Measurements from ENCODE around the gene DENND4A.
"Not testable (repeated sequence)": the region's sequence is repeated elsewhere in the genome, so short reads cannot be mapped to it uniquely, and the experiment has no call there.

Gene DENND4A

DNA sequence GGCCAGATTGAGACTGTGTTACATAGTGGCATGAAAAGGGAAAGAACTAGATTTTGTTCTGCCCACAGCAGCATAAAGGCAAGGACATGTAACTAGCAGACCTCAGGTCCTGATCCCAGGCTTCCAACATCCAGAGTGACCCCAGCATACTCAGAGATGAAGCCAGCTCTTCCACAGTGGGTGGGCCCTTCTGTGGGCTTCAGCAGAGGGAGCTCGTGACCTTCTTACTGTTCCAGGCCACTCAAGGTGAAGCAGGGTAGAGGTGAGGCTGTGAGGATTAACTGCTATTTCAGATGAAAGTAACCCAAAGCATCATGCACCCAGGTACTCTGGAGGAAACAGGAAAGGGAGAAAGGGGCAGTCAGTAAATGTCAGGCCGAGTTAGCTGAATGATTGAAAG lies 171.3 kb downstream of the DENND4A start:
- POLR2A ChIA-PET = interaction anchor here (3.4 kb wide), 1 partner anchor 9 kb away, joined by 26 read pairs; the partner anchor contains the start of gene INTS14
- CTCF ChIA-PET = interaction anchor here (1.1 to 1.4 kb wide), 2 partner anchors 17 to 236 kb away, joined by 3 to 4 read pairs; no protein-coding TSS in a partner anchor
- no peak for DNase-seq (ENCODE audit: extremely low spot score)
- TF ChIP-seq BHLHE40 (IDR thresholded peaks at IDR 0.05; ENCODE audit: borderline replicate concordance) (no peak), SP1 (IDR thresholded peaks at IDR 0.05) (no peak), NFRKB (IDR thresholded peaks at IDR 0.05) (no peak), HDGF (IDR thresholded peaks at IDR 0.05; ENCODE audit: borderline replicate concordance) (no peak), ZNF384 (IDR thresholded peaks at IDR 0.05) (no peak), FOXA1 (IDR thresholded peaks at IDR 0.05) (no peak), LEF1 (IDR thresholded peaks at IDR 0.05; ENCODE audit: borderline replicate concordance) (no peak), FOXK2 (IDR thresholded peaks at IDR 0.05) (no peak), SUZ12 (IDR thresholded peaks at IDR 0.05) (no peak), FOXM1 (IDR thresholded peaks at IDR 0.05; ENCODE audit: borderline replicate concordance) (no peak), L3MBTL2 (conservative IDR thresholded peaks at IDR 0.05) (no peak), TARDBP (IDR thresholded peaks at IDR 0.05) (no peak), ELF4 (IDR thresholded peaks at IDR 0.05) (no peak), ARNT (IDR thresholded peaks at IDR 0.05) (no peak)
- TF ChIP-seq, protein P1, sequence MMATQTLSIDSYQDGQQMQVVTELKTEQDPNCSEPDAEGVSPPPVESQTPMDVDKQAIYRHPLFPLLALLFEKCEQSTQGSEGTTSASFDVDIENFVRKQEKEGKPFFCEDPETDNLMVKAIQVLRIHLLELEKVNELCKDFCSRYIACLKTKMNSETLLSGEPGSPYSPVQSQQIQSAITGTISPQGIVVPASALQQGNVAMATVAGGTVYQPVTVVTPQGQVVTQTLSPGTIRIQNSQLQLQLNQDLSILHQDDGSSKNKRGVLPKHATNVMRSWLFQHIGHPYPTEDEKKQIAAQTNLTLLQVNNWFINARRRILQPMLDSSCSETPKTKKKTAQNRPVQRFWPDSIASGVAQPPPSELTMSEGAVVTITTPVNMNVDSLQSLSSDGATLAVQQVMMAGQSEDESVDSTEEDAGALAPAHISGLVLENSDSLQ (IDR thresholded peaks at IDR 0.05) = no peak

- POLR2A ChIA-PET = interaction anchor here (1.1 kb wide), 1 partner anchor 9 kb away, joined by 4 read pairs; the partner anchor contains the start of gene INTS14
- no peak for DNase-seq (ENCODE audit: extremely low spot score)
- TF ChIP-seq HDGF (IDR thresholded peaks at IDR 0.05; ENCODE audit: borderline replicate concordance) = no peak
- no peak for TF ChIP-seq NFRKB (IDR thresholded peaks at IDR 0.05)
- TF ChIP-seq FOXA1 (IDR thresholded peaks at IDR 0.05) = no peak
- TF ChIP-seq SP1 (IDR thresholded peaks at IDR 0.05) = no peak
- TF ChIP-seq ARNT (IDR thresholded peaks at IDR 0.05) = no peak
- TF ChIP-seq TARDBP (IDR thresholded peaks at IDR 0.05) = no peak
- TF ChIP-seq ZNF384 (IDR thresholded peaks at IDR 0.05) = no peak
- TF ChIP-seq FOXK2 (IDR thresholded peaks at IDR 0.05) = no peak
- no peak for TF ChIP-seq L3MBTL2 (conservative IDR thresholded peaks at IDR 0.05)
- no peak for TF ChIP-seq LEF1 (IDR thresholded peaks at IDR 0.05; ENCODE audit: borderline replicate concordance)
- no peak for TF ChIP-seq FOXM1 (IDR thresholded peaks at IDR 0.05; ENCODE audit: borderline replicate concordance)
- TF ChIP-seq BHLHE40 (IDR thresholded peaks at IDR 0.05; ENCODE audit: borderline replicate concordance) = no peak
- CTCF ChIA-PET = interaction anchor here (1.2 to 1.7 kb wide), 2 partner anchors 9 to 19 kb away, joined by 3 to 4 read pairs; partner anchors contain the start of gene INTS14
These were observed 172.3 kb downstream of the DENND4A start for GRCh38 chr15:65619626-65620290.

DNA sequence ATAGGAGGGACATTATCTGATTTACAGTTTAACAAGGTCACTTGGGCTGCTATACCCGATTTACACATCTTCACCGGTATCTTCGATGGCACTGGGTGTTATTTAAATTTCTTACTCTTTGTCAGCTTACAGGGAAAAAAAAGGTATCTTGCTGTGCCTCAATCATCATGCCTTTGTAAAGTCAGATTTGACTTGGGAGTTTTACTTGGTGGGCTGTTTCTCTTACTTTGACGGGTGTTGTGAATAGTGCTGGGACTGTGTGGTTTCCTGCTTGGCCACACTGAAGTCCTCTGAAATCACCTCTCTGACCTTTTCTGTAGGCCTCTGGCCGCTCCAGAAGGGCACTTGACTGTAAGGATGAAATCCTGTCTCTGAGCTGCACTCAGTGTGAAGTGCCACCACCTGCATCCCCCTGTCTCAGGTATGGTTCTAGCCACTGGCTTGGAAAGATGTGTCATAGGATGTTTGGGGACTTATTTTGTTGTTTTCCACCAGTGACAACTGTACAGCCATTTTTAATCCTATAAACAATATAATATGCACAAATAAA lies 173.5 kb downstream of the DENND4A start:
- TF ChIP-seq TARDBP (IDR thresholded peaks at IDR 0.05) (no peak), FOXM1 (IDR thresholded peaks at IDR 0.05; ENCODE audit: borderline replicate concordance) (no peak)
- POLR2A ChIA-PET = no interaction called here
- DNase-seq (ENCODE audit: extremely low spot score) = no peak
- CTCF ChIA-PET = interaction anchor here (1.2 to 1.7 kb wide), 2 partner anchors 8 to 20 kb away, joined by 3 to 4 read pairs; partner anchors contain the start of gene INTS14

GRCh38 chr15:65615887-65616286 lies 176.2 kb downstream of the DENND4A start:
- POLR2A ChIA-PET; DNase-seq (ENCODE audit: extremely low spot score); CTCF ChIA-PET: not testable (repeated sequence)

DNA sequence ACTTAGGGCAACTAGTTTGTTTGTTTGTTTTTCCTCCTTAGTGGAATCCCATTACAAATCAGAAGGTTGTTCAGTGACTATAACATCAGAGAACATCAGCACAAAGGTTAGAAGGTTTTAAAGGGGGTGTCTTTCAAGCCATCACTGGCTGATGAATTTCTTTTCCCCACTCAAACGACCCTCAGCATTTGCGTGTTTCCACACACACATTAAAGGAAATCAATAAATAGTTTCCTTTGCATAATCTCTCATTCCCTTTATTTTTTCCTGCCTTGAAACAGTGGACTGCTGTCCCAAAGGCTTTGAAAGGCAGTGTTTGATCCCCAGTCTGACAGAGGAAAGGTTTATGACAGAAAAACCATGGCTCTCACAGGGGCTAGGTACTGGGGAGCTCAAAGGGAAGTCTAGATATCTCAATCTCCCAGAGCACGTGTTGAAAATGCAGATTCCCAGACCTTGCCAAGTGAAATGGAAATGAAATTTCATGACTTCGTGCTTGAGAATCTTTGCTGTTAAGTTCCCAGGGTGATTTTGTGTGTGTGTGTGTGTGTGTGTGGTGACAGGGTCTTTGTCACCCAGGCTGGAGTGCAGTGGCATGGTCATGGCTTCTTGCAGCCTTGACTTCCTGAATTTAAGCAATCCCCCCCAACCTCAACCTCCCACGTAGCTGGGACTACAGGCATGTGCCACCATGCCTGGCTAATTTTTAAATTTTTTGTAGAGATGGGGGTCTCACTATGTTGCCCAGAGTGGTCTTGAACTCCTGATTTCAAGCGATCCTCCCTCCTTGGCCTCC lies 178.9 kb downstream of the DENND4A start:
- ChIA-PET CTCF (interaction anchor here (0.7 kb wide), 1 partner anchor 25 kb away, joined by 3 read pairs; no protein-coding TSS in a partner anchor), POLR2A (interaction anchor here (3.3 kb wide), 1 partner anchor 9 kb away, joined by 26 read pairs; the partner anchor contains the start of gene SLC24A1)
- DNase-seq (ENCODE audit: extremely low spot score) = no peak
- TF ChIP-seq NFRKB (IDR thresholded peaks at IDR 0.05) (no peak), BHLHE40 (IDR thresholded peaks at IDR 0.05; ENCODE audit: borderline replicate concordance) (no peak)

DNA sequence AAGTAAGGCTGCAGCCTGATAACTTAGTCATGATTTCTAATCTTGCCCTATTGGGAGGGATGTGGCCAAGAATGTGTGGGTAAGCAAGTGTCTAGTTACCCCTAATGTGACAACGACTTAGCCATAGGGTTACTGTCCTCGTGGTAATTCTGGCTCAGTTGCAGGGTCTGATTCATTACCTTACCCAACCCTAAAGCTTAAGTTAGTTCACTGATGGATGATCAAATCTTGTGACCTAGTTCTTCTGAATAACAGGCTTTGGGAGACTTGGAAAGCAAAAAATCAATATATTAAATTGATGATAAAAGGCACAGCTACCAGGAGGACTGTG lies 179.5 kb downstream of the DENND4A start:
- CTCF ChIA-PET = interaction anchor here (0.7 kb wide), 1 partner anchor 26 kb away, joined by 3 read pairs; no protein-coding TSS in a partner anchor
- DNase-seq (ENCODE audit: extremely low spot score) = no peak
- TF ChIP-seq ZNF384 (IDR thresholded peaks at IDR 0.05) = no peak
- TF ChIP-seq, protein P1 (IDR thresholded peaks at IDR 0.05) = no peak
- no peak for TF ChIP-seq BHLHE40 (IDR thresholded peaks at IDR 0.05; ENCODE audit: borderline replicate concordance)
- TF ChIP-seq L3MBTL2 (conservative IDR thresholded peaks at IDR 0.05) = no peak
- no peak for TF ChIP-seq SP1 (IDR thresholded peaks at IDR 0.05)
- no peak for TF ChIP-seq NFRKB (IDR thresholded peaks at IDR 0.05)
- TF ChIP-seq HDGF (IDR thresholded peaks at IDR 0.05; ENCODE audit: borderline replicate concordance) = no peak
- no peak for TF ChIP-seq CTBP1 (IDR thresholded peaks at IDR 0.05; ENCODE audit: borderline replicate concordance)
- no peak for TF ChIP-seq ARNT (IDR thresholded peaks at IDR 0.05)
- no peak for TF ChIP-seq FOXK2 (IDR thresholded peaks at IDR 0.05)
- TF ChIP-seq ELF4 (IDR thresholded peaks at IDR 0.05) = no peak
- no peak for TF ChIP-seq FOXM1 (IDR thresholded peaks at IDR 0.05; ENCODE audit: borderline replicate concordance)
- TF ChIP-seq FOXA1 (IDR thresholded peaks at IDR 0.05) = no peak
- no peak for TF ChIP-seq LEF1 (IDR thresholded peaks at IDR 0.05; ENCODE audit: borderline replicate concordance)
- no peak for TF ChIP-seq TARDBP (IDR thresholded peaks at IDR 0.05)
- no peak for TF ChIP-seq SUZ12 (IDR thresholded peaks at IDR 0.05)
- POLR2A ChIA-PET = interaction anchor here (1.5 to 3.3 kb wide), 2 partner anchors 9 to 308 kb away, joined by 4 to 26 read pairs; partner anchors contain the start of genes RNU5B-1 and SLC24A1
